Measurements from ENCODE around the gene IMPA2. TPM values are rescaled to one million over a fixed set of nuclear protein-coding genes. Genes with fewer than 3 reads are reported as not detected.

IMPA2 gene
- total and polyA plus RNA-seq, 2 donors (not counting 1 experiment from before 2014, with no cell fraction given), result 3.8 to 23.0 TPM

GRCh38 chr18:11977153-11977466, 4.2 kb upstream of the IMPA2 start:
- Histone ChIP-seq H3K4me1 (ENCODE audit: control insufficient read depth, extremely low read depth, insufficient read depth, low read length) (no peaks in the 10 kb centered on the region), H3K27ac (ENCODE audit: insufficient read depth, low read length) (no peak overlapping the region), H3K36me3 (ENCODE audit: control insufficient read depth, insufficient read depth, low read length) (no peaks in the 10 kb centered on the region), H3K9ac (ENCODE audit: insufficient read depth, low read length) (no peak overlapping the region), H3K9me3 (ENCODE audit: control insufficient read depth, insufficient read depth, low read depth, low read length) (no peaks in the 10 kb centered on the region), H3K79me2 (ENCODE audit: control insufficient read depth, insufficient read depth, low read length) (no peaks in the 10 kb centered on the region), H4K20me1 (ENCODE audit: control insufficient read depth, extremely low read depth, insufficient read depth, low read length) (no peaks in the 10 kb centered on the region), H3K27me3 (ENCODE audit: control insufficient read depth, insufficient read depth, low read length) (no peaks in the 10 kb centered on the region), H3K4me3 (replicated peaks in 1 of 4; ENCODE audit: control extremely low read depth in 1 of 4, insufficient read depth in 1 of 4, low read depth in 3 of 4, low read length in 4 of 4) (no peak overlapping the region), H3K4me2 (ENCODE audit: extremely low read depth, insufficient read depth, low read length) (no peak overlapping the region), H2AFZ (ENCODE audit: low read length) (no peak overlapping the region)
- no peak for DNase-seq (ENCODE audit: low read depth in 2 of 2)
- TF ChIP-seq CTCF (conservative IDR thresholded peaks at IDR 0.05 in 1 of 2, IDR thresholded peaks at IDR 0.05 in 1 of 2; ENCODE audit: low read depth in 1 of 2, low read length in 2 of 2) (no peak), EZH2 (IDR thresholded peaks at IDR 0.05; ENCODE audit: low read length, missing control alignments) (no peak)

GRCh38 chr18:11978956-11979355, 2.4 kb upstream of the IMPA2 start:
- Histone ChIP-seq H3K4me3 (replicated peaks in 1 of 4; ENCODE audit: control extremely low read depth in 1 of 4, insufficient read depth in 1 of 4, low read depth in 3 of 4, low read length in 4 of 4) (no peak overlapping the region), H3K79me2 (ENCODE audit: control insufficient read depth, insufficient read depth, low read length) (no peaks in the 10 kb centered on the region), H3K27me3 (ENCODE audit: control insufficient read depth, insufficient read depth, low read length) (no peaks in the 10 kb centered on the region), H3K27ac (ENCODE audit: insufficient read depth, low read length) (no peak overlapping the region), H3K36me3 (ENCODE audit: control insufficient read depth, insufficient read depth, low read length) (no peaks in the 10 kb centered on the region), H4K20me1 (ENCODE audit: control insufficient read depth, extremely low read depth, insufficient read depth, low read length) (no peaks in the 10 kb centered on the region), H3K9me3 (ENCODE audit: control insufficient read depth, insufficient read depth, low read depth, low read length) (no peaks in the 10 kb centered on the region), H3K4me1 (ENCODE audit: control insufficient read depth, extremely low read depth, insufficient read depth, low read length) (no peaks in the 10 kb centered on the region), H3K4me2 (ENCODE audit: extremely low read depth, insufficient read depth, low read length) (no peak overlapping the region), H2AFZ (ENCODE audit: low read length) (no peak overlapping the region), H3K9ac (ENCODE audit: insufficient read depth, low read length) (no peak overlapping the region)
- no peak for TF ChIP-seq EZH2 (IDR thresholded peaks at IDR 0.05; ENCODE audit: low read length, missing control alignments)
- no peak for TF ChIP-seq CTCF (conservative IDR thresholded peaks at IDR 0.05 in 1 of 2, IDR thresholded peaks at IDR 0.05 in 1 of 2; ENCODE audit: low read depth in 1 of 2, low read length in 2 of 2)
- DNase-seq (ENCODE audit: low read depth in 2 of 2), result no peak

GRCh38 chr18:11980163-11980493, 1.2 kb upstream of the IMPA2 start:
- H3K27ac ChIP-seq (ENCODE audit: insufficient read depth, low read length), result peak overlapping the region; percentile 79
- no peak for DNase-seq (ENCODE audit: low read depth in 2 of 2)
- peak overlapping the region; percentile 81 for H3K4me2 ChIP-seq (ENCODE audit: extremely low read depth, insufficient read depth, low read length)
- no peak for TF ChIP-seq CTCF (conservative IDR thresholded peaks at IDR 0.05 in 1 of 2, IDR thresholded peaks at IDR 0.05 in 1 of 2; ENCODE audit: low read depth in 1 of 2, low read length in 2 of 2)
- TF ChIP-seq EZH2 (IDR thresholded peaks at IDR 0.05; ENCODE audit: low read length, missing control alignments), result no peak
- H3K27me3 ChIP-seq (ENCODE audit: control insufficient read depth, insufficient read depth, low read length), result no peaks in the 10 kb centered on the region
- peak overlapping the region; percentile 85 for H2AFZ ChIP-seq (ENCODE audit: low read length)
- no peaks in the 10 kb centered on the region for H3K9me3 ChIP-seq (ENCODE audit: control insufficient read depth, insufficient read depth, low read depth, low read length)
- peak overlapping the region; percentile 48 to 68 (median 58) for H3K4me3 ChIP-seq (replicated peaks in 1 of 4; ENCODE audit: control extremely low read depth in 1 of 4, insufficient read depth in 1 of 4, low read depth in 3 of 4, low read length in 4 of 4)
- no peaks in the 10 kb centered on the region for H3K79me2 ChIP-seq (ENCODE audit: control insufficient read depth, insufficient read depth, low read length)
- H3K36me3 ChIP-seq (ENCODE audit: control insufficient read depth, insufficient read depth, low read length), result no peaks in the 10 kb centered on the region
- H3K4me1 ChIP-seq (ENCODE audit: control insufficient read depth, extremely low read depth, insufficient read depth, low read length), result no peaks in the 10 kb centered on the region
- H3K9ac ChIP-seq (ENCODE audit: insufficient read depth, low read length), result peak overlapping the region; percentile 73
- H4K20me1 ChIP-seq (ENCODE audit: control insufficient read depth, extremely low read depth, insufficient read depth, low read length), result no peaks in the 10 kb centered on the region

All from fibroblast of lung (primary cell).